ENCODE measurements around the gene G6PC1.
"Not testable (repeated sequence)": the region's sequence is repeated elsewhere in the genome, so short reads cannot be mapped to it uniquely, and the experiment has no call there.

G6PC1 gene

GRCh38 chr17:42900460-42901331 lies at the start of gene G6PC1:
Gene G6PC1 (plus strand): TSS chr17:42900799. CDS start chr17:42900877, 78 bp downstream.
- no peak for DNase-seq (ENCODE audit: low read depth in 2 of 2)

- DNase-seq (ENCODE audit: low read depth in 2 of 2): no peak
Observed at GRCh38 chr17:42850954-42851353, 49.6 kb upstream of the G6PC1 start, which contains the start of gene AOC3. Gene AOC3 (plus strand): TSS chr17:42851199. CDS start chr17:42851344, 145 bp downstream.

GRCh38 chr17:42851371-42852240 lies 49.0 kb upstream of the G6PC1 start:
- DNase-seq (ENCODE audit: low read depth in 2 of 2): not testable (repeated sequence)

- no peak for DNase-seq (ENCODE audit: low read depth in 2 of 2)
Observed at GRCh38 chr17:42852351-42852750, 48.2 kb upstream of the G6PC1 start.

- no peak for DNase-seq (ENCODE audit: low read depth in 2 of 2)
Observed at GRCh38 chr17:42853004-42853403, 47.6 kb upstream of the G6PC1 start.

GRCh38 chr17:42853597-42853967 lies 47.0 kb upstream of the G6PC1 start:
- no peak for DNase-seq (ENCODE audit: low read depth in 2 of 2)

- DNase-seq (ENCODE audit: low read depth in 2 of 2): no peak
Observed at GRCh38 chr17:42853968-42854790, 46.4 kb upstream of the G6PC1 start.

GRCh38 chr17:42855048-42855596 lies 45.5 kb upstream of the G6PC1 start:
- no peak for DNase-seq (ENCODE audit: low read depth in 2 of 2)

- DNase-seq (ENCODE audit: low read depth in 2 of 2): not testable (repeated sequence)
Observed at GRCh38 chr17:42856093-42856492, 44.5 kb upstream of the G6PC1 start.

- not testable (repeated sequence) for DNase-seq (ENCODE audit: low read depth in 2 of 2)
Observed at GRCh38 chr17:42856516-42856915, 44.1 kb upstream of the G6PC1 start.

- no peak for DNase-seq (ENCODE audit: low read depth in 2 of 2)
Observed at GRCh38 chr17:42857389-42857788, 43.2 kb upstream of the G6PC1 start.

- DNase-seq (ENCODE audit: low read depth in 2 of 2): no peak
Observed at GRCh38 chr17:42865638-42866094, 34.9 kb upstream of the G6PC1 start.

- DNase-seq (ENCODE audit: low read depth in 2 of 2): no peak
Observed at GRCh38 chr17:42866216-42866615, 34.4 kb upstream of the G6PC1 start.

GRCh38 chr17:42866631-42867575 lies 33.7 kb upstream of the G6PC1 start:
- no peak for DNase-seq (ENCODE audit: low read depth in 2 of 2)

- DNase-seq (ENCODE audit: low read depth in 2 of 2): not testable (repeated sequence)
Observed at GRCh38 chr17:42867694-42868261, 32.8 kb upstream of the G6PC1 start.

- DNase-seq (ENCODE audit: low read depth in 2 of 2): no peak
Observed at GRCh38 chr17:42868338-42868737, 32.3 kb upstream of the G6PC1 start.

GRCh38 chr17:42871647-42872046 lies 29.0 kb upstream of the G6PC1 start:
- no peak for DNase-seq (ENCODE audit: low read depth in 2 of 2)

GRCh38 chr17:42872251-42872965 lies 28.2 kb upstream of the G6PC1 start:
- DNase-seq (ENCODE audit: low read depth in 2 of 2): no peak

GRCh38 chr17:42873315-42873714 lies 27.3 kb upstream of the G6PC1 start:
- DNase-seq (ENCODE audit: low read depth in 2 of 2): no peak

Data from stimulated activated CD4-positive, alpha-beta T cell treated with anti-CD3 and anti-CD28 coated beads, Interleukin-1b, Interleukin-23, amount 100 ng/mL, for 4 hours (primary cell).